Duodenal mucosa (tissue), 2 donors: ENCODE data around the gene NECAB2.
A peak's percentile ranks its signal among the peaks of the same experiment; 100 is the strongest.

Source experiments
- H3K27ac ChIP-seq: one replicate; pipeline ENCODE4 v1.7.0; 2013; ENCODE audit warnings: low read depth, low read length
- H3K27me3 ChIP-seq, 2 donors: one replicate each; pipeline ENCODE4 v1.7.0; 2013; ENCODE audit warnings: low read length in 2 of 2, control low read depth in 1 of 2; ENCODE audit not compliant: insufficient read depth in 2 of 2, control insufficient read depth in 1 of 2
- H3K36me3 ChIP-seq, 2 donors: one replicate each; pipeline ENCODE4 v1.7.0; 2013; ENCODE audit warnings: low read length in 2 of 2, control low read depth in 1 of 2; ENCODE audit not compliant: insufficient read depth in 2 of 2, control insufficient read depth in 1 of 2
- H3K4me1 ChIP-seq, 2 donors: one replicate each; pipeline ENCODE4 v1.7.0; 2013; ENCODE audit warnings: low read length in 2 of 2, control low read depth in 1 of 2; ENCODE audit not compliant: insufficient read depth in 2 of 2, control insufficient read depth in 1 of 2
- H3K4me3 ChIP-seq, 2 donors: one replicate each; pipeline ENCODE4 v1.7.0; 2013; ENCODE audit warnings: low read length in 2 of 2, low read depth in 1 of 2
- H3K9ac ChIP-seq, 2 donors: one replicate each; pipeline ENCODE4 v1.7.0; 2013; ENCODE audit warnings: low read length in 2 of 2, low read depth in 1 of 2
- H3K9me3 ChIP-seq, 2 donors: one replicate each; pipeline ENCODE4 v1.7.0; 2013; ENCODE audit warnings: low read length in 2 of 2, control low read depth in 1 of 2; ENCODE audit not compliant: control insufficient read depth in 1 of 2

NECAB2 gene

DNA sequence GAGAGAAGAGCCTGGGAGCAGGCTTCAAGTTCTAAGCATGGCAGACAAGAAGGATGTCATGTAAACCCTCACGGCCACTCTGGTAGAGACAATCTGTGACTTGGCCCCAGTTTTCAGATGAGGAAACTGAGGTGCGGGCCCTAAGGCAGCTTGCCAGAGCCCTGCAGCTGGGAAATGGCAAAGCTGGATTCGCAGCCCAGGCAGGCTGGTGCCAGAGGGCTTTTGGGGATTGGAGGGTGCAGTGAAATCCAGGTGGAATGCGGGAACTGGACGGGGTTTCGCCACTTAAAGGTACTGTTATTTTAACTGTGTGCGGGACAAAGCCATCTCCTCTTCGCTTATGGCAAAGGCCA, 15.5 kb upstream of the NECAB2 start:
- Histone ChIP-seq H3K9ac (peak overlapping the region; percentile 39 to 84), H3K4me1 (peaks cover 24 to 51% of the 10 kb centered on the region in 2 donors), H3K36me3 (peaks cover 0 to 5% of the 10 kb centered on the region in 2 donors), H3K9me3 (no peaks in the 10 kb centered on the region), H3K27ac (peak overlapping the region; percentile 90), H3K4me3 (peak overlapping the region; percentile 43 to 46), H3K27me3 (no peaks in the 10 kb centered on the region)

DNA sequence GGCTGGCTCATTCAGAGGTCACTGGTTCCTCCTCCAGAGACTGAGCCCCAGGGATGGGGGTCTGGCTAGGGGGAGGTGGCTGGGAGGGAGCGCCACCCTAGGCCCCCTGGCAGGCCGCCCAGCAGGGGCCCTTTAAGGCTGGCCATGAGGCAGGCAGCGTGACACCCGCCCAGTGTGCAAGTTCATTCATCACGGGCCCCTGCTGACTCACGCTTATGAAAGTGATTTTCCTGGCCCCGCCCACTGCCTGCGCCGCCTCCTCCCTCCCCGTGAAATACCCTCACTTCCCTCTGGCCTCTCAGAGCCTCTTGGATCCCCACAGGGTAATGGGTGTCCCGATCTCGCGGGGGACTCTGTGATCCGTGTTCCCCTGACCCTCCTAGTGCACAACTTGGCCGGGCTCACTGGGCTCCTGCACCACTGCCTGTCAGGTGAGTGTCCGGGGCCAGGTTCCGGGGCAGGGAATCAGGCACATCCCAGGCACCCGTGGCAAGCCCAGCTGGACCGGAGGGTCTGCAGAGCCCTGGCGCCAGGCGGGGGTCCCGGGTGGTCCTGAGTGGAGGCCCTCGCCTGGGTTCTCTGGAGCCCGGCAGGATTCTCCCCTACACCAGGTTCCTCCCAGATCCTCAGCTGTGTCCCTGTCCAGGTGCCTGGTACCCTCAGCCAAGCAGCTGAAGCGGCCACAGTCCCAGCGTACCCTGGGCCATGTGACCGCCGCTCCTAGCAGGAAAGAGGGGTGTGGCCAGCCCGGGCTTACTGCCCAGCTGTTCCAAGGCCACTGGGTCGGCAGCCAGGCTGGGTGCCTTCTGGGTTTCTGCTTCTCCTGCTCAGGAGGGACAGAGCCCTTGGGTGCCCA, 14.9 kb upstream of the NECAB2 start, which contains the start of gene OSGIN1:
Gene OSGIN1, plus strand, starts transcription at position 301 of the 856 bp plus-strand sequence. CDS start 4,432 bp downstream, outside the sequence.
- Histone ChIP-seq H3K9ac (peak within 1 kb of the TSS; percentile 84 to 93), H3K4me3 (peak within 1 kb of the TSS; percentile 78 to 80), H3K36me3 (peaks cover 2 to 8% of the 10 kb centered on the region in 2 donors), H3K27ac (peak within 1 kb of the TSS; percentile 90), H3K4me1 (peaks cover 24 to 48% of the 10 kb centered on the region in 2 donors), H3K9me3 (no peaks in the 10 kb centered on the region), H3K27me3 (no peaks in the 10 kb centered on the region)

- H3K9me3 ChIP-seq, result no peaks in the 10 kb centered on the region
- no peaks in the 10 kb centered on the region for H3K27me3 ChIP-seq
- H3K9ac ChIP-seq, result peak overlapping the region; percentile 84 to 93
- H3K4me3 ChIP-seq, result peak overlapping the region; percentile 78 to 80
- H3K36me3 ChIP-seq, result peaks cover 3 to 16% of the 10 kb centered on the region in 2 donors
- H3K27ac ChIP-seq, result peak overlapping the region; percentile 90
- peaks cover 17 to 41% of the 10 kb centered on the region in 2 donors for H3K4me1 ChIP-seq
Measured at GRCh38 chr16:83953796-83954576, 14.1 kb upstream of the NECAB2 start.

- Histone ChIP-seq H3K27ac (peak overlapping the region; percentile 90), H3K9me3 (no peaks in the 10 kb centered on the region), H3K27me3 (no peaks in the 10 kb centered on the region), H3K36me3 (peaks cover 7 to 22% of the 10 kb centered on the region in 2 donors), H3K4me1 (peaks cover 13 to 35% of the 10 kb centered on the region in 2 donors), H3K4me3 (peak overlapping the region; percentile 78 to 80), H3K9ac (peak overlapping the region; percentile 10 to 84)
Measured at GRCh38 chr16:83954577-83955016, 13.4 kb upstream of the NECAB2 start.

- Histone ChIP-seq H3K9me3 (no peaks in the 10 kb centered on the region), H3K27me3 (no peaks in the 10 kb centered on the region), H3K4me1 (peaks cover 13 to 29% of the 10 kb centered on the region in 2 donors), H3K27ac (no peak overlapping the region), H3K36me3 (peaks cover 9 to 31% of the 10 kb centered on the region in 2 donors), H3K9ac (peak overlapping the region; percentile 10 to 84), H3K4me3 (peak overlapping the region; percentile 78 to 80)
Measured at GRCh38 chr16:83955218-83956130, 12.6 kb upstream of the NECAB2 start.

DNA sequence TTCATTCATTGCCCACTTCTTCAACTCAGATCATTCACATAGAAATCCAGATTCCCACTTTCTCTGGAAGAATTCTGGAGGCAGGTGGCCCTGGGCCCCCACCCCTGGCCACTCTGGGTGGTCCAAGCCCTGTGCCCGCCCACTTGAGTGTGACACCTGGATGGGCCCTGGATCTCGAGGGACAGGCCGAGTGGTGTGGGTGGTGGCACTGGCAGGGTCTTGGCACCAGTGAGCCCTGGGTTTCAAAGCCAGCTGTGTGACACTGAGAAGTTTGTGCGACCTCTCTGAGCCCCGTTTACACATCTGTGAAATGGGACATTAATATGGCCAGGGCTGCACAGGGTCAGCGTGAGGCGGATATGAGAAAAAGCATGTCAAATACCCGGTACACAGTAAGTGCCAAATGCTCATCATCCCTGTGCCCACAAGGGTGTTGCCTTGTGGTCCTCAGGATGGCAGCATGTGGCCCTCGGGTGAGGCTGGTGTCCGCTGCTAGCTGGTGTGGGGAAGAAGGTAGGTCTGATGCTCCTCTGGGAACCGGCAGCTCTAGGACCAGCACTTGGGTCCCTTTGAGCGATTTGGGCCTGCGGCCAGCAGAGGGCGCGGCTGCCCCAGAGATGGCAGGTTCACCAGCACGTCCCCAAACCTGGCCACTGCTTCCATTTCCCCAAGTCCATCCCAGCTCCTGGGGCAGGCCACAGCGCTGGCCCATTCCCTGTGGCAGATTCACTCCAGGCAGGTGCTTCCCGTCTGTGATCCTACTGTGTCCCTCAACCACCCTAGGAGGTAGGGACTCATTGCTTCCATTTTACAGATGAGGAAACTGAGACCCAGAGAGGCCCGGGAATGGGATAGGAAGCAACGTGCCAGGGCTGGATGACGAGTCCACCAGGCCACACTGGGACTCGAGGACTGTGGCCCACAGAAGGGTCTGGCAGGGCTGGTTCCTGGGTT, 11.4 kb upstream of the NECAB2 start:
- no peaks in the 10 kb centered on the region for H3K27me3 ChIP-seq
- no peak overlapping the region for H3K4me3 ChIP-seq
- peaks cover 9 to 41% of the 10 kb centered on the region in 2 donors for H3K36me3 ChIP-seq
- no peak overlapping the region for H3K9ac ChIP-seq
- H3K4me1 ChIP-seq, result peaks cover 13 to 29% of the 10 kb centered on the region in 2 donors
- no peak overlapping the region for H3K27ac ChIP-seq
- H3K9me3 ChIP-seq, result no peaks in the 10 kb centered on the region

DNA sequence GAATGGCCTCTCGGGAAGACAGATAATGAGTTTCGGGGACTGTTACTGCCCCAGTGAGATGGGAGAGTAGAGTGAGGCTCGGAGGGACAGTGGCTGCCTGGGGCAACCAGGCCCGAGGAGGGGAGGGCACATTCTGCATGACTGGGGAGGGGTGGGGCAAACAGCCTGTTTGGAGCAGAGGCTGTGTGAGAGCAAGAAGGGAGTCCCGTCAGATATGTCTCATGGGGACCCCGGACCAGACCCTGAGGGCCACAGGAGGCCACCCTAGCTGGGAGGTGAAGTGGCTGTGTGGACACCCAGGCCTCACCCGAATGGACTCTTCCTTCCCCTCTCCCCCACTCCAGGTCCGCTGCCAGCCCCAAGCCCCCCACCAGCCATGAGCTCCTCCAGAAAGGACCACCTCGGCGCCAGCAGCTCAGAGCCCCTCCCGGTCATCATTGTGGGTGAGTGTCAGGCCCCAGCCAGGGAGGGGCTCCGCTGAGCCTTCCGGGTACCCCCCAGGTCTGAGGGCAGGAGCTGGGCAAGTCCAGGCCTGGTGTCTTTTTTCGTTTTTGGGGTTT, 10.7 kb upstream of the NECAB2 start:
- H3K4me3 ChIP-seq, result no peak overlapping the region
- no peak overlapping the region for H3K27ac ChIP-seq

DNA sequence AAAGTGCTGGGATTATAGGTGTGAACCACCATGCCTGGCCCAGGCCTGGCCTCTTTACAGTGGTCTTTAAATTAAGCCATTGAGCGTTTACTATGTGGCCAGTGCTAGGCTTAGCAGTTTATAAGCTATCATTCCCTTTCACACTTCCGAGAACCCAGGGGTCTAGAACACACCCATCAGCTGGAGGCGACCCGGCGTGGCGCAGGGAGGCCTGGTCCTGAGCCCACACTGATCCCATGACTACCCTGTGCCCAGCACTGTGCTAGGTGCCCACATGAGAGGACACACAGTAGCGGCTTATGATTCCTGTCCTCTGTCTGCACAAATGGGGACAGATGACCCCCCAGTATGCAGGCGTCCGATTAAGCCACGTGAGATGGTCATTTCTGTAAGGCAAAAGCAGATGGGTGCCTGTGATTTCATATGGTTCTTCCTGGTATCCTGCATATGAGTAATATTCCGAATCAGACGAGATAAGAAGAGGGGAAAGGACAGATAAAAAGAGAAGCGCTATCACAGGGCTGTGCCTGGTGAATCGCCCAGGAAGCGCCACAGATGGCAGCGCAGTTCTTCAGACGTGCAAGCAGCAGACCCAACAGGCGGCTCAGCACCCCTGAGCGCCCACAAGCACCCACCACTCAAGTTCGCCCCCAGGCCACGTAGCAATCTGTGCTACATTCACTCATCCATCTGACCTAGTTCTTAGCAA, 9.8 kb upstream of the NECAB2 start:
- Histone ChIP-seq H3K4me1 (peaks cover 8 to 19% of the 10 kb centered on the region in 2 donors), H3K27me3 (no peaks in the 10 kb centered on the region), H3K36me3 (peaks cover 14 to 51% of the 10 kb centered on the region in 2 donors), H3K4me3 (no peak overlapping the region), H3K9ac (no peak overlapping the region), H3K27ac (no peak overlapping the region), H3K9me3 (no peaks in the 10 kb centered on the region)

More for the DNA sequence above, 10.7 kb upstream of the NECAB2 start:
- Histone ChIP-seq H3K27me3 (no peaks in the 10 kb centered on the region), H3K9me3 (no peaks in the 10 kb centered on the region), H3K4me1 (peaks cover 13 to 28% of the 10 kb centered on the region in 2 donors), H3K9ac (no peak overlapping the region), H3K36me3 (peaks cover 9 to 41% of the 10 kb centered on the region in 2 donors)
